Panc1 (cell line): ENCODE data around the gene ORC3. TPM values are rescaled to one million over a fixed set of nuclear protein-coding genes. Genes with fewer than 3 reads are reported as not detected.

Source experiments
- ATAC-seq: fragments of 200-7000 bp; cut with Tn5 transposase; 2 replicates; pipeline ENCODE4 v1.9.1; 2020; ENCODE audit warnings: mild to moderate bottlenecking, moderate library complexity
- BruUV-seq: library from RNA; stranded (reverse); fragments of 400-500 nt; replicated peaks from 2 replicates; lab custom pipeline; 2021; lab: Mats Ljungman, UMichigan
- CTCF ChIA-PET: fragments of 300-600 bp; sonication (Branson Sonifier 250); formaldehyde crosslinking; loops from one replicate; lab custom pipeline; 2022; ENCODE audit warnings: antibody characterized with exemption; lab: Charles Lee
- POLR2A ChIA-PET: fragments of 300-600 bp; sonication (Branson Sonifier 250); formaldehyde crosslinking; loops from one replicate; lab custom pipeline; 2022; ENCODE audit warnings: antibody characterized with exemption; lab: Charles Lee
- DNase-seq: peaks from one replicate; pipeline ENCODE4 v3.0.0-alpha.2; 2010; ENCODE audit warnings: low read depth, low spot score
- H3K27ac ChIP-seq: 2 replicates; pipeline ENCODE4 v1.5.1; 2011; ENCODE audit warnings: mild to moderate bottlenecking, low read length, inconsistent platforms
- H3K27me3 ChIP-seq: fragments of 200-500 bp; sonication (Bioruptor generic); 2 replicates; pipeline ENCODE4 v1.6.0; 2014; ENCODE audit warnings: low read length, inconsistent platforms; ENCODE audit not compliant: control insufficient read depth, insufficient read depth
- H3K36me3 ChIP-seq: fragments of 200-500 bp; sonication (Bioruptor generic); 2 replicates; pipeline ENCODE4 v1.5.1; 2014; ENCODE audit warnings: inconsistent platforms, mild to moderate bottlenecking, low read length, moderate library complexity; ENCODE audit not compliant: control insufficient read depth, insufficient read depth
- H3K4me1 ChIP-seq: 2 replicates; pipeline ENCODE4 v1.5.1; 2011; ENCODE audit warnings: inconsistent platforms, mild to moderate bottlenecking, low read length, moderate library complexity; ENCODE audit not compliant: control insufficient read depth, insufficient read depth
- H3K4me3 ChIP-seq, 2 experiments: 2 replicates each; pipeline ENCODE4 v1.5.1; 2011 to 2012; ENCODE audit warnings: low read depth in 2 of 2, low read length in 2 of 2, mild to moderate bottlenecking in 2 of 2, inconsistent platforms in 1 of 2, moderate library complexity in 1 of 2
- H3K9me3 ChIP-seq: fragments of 200-500 bp; sonication (Bioruptor generic); 2 replicates; pipeline ENCODE4 v1.5.1; 2014; ENCODE audit warnings: low read depth, mild to moderate bottlenecking, inconsistent platforms, low read length, moderate library complexity; ENCODE audit not compliant: control insufficient read depth, insufficient read depth
- POLR2AphosphoS5 ChIP-seq: IDR thresholded peaks from 2 replicates; pipeline ENCODE4 v1.6.1; 2012; ENCODE audit warnings: mild to moderate bottlenecking, low read depth, low read length, moderate library complexity
- SIN3A ChIP-seq: IDR thresholded peaks from 2 replicates; pipeline ENCODE4 v1.6.1; 2012; ENCODE audit warnings: low read depth, mild to moderate bottlenecking, low read length, moderate library complexity, borderline replicate concordance; ENCODE audit not compliant: insufficient read depth
- TCF7L2 ChIP-seq: IDR thresholded peaks from 2 replicates; pipeline ENCODE4 v1.6.1; 2011; ENCODE audit warnings: mild to moderate bottlenecking, low read depth, low read length, inconsistent platforms
- in situ Hi-C: cut with HindIII; loops from 2 replicates; pipeline ENCODE4 v1.10.0; 2016; ENCODE audit warnings: low sequenced_read_pairs, low pct_unique_long_range_greater_than_20kb
- intact Hi-C: fragments of 100-400 bp; cut with micrococcal nuclease; formaldehyde crosslinking; loops from one replicate; pipeline ENCODE4 v1.10.0; 2022; ENCODE audit not compliant: unreplicated experiment
- total RNA-seq: library from RNA; stranded (reverse); gene quantifications from one replicate; pipeline ENCODE4 v1.2.1, GENCODE V29; 2021; ENCODE audit not compliant: unreplicated experiment
- TF ChIP-seq, protein P1 (sequence below): fragments of 450-650 bp; IDR thresholded peaks from 2 replicates; pipeline ENCODE4 v1.5.1; 2017; ENCODE audit warnings: mild to moderate bottlenecking
- TF ChIP-seq, protein P2 (sequence below), 2 experiments: IDR thresholded peaks; 2 replicates each; pipeline ENCODE4 v1.6.1; 2011 to 2012; ENCODE audit warnings: low read depth in 2 of 2, control low read depth in 1 of 2, low read length in 1 of 2, mild to moderate bottlenecking in 1 of 2, moderate library complexity in 1 of 2; ENCODE audit not compliant: insufficient read depth in 1 of 2

ORC3 gene
- total RNA-seq, 1 experiment from 2014 or later = 36.9 TPM

DNA sequence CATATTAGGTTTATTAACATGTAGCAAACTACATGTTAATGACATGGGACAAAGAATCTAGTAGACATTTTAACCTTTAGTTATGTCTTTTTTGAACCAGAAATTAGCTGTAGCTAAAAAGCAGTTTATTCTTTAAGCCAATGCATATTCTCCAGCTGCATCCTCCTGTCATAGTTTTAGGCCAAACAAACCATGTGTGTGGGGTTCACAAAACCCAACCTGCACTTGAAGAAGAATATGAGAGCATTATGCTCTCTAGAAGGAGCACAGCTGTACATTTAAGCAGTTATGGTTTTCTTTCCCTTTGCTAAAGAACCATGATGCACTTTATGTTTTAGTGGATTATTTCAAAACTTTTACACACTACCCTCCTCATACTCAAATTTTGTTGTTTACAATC is 65.9 kb downstream of the ORC3 start:
- TF ChIP-seq POLR2AphosphoS5 (no peak), SIN3A (no peak), TCF7L2 (no peak)
- TF ChIP-seq, protein P1, sequence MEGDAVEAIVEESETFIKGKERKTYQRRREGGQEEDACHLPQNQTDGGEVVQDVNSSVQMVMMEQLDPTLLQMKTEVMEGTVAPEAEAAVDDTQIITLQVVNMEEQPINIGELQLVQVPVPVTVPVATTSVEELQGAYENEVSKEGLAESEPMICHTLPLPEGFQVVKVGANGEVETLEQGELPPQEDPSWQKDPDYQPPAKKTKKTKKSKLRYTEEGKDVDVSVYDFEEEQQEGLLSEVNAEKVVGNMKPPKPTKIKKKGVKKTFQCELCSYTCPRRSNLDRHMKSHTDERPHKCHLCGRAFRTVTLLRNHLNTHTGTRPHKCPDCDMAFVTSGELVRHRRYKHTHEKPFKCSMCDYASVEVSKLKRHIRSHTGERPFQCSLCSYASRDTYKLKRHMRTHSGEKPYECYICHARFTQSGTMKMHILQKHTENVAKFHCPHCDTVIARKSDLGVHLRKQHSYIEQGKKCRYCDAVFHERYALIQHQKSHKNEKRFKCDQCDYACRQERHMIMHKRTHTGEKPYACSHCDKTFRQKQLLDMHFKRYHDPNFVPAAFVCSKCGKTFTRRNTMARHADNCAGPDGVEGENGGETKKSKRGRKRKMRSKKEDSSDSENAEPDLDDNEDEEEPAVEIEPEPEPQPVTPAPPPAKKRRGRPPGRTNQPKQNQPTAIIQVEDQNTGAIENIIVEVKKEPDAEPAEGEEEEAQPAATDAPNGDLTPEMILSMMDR = no peak
- TF ChIP-seq, protein P2, sequence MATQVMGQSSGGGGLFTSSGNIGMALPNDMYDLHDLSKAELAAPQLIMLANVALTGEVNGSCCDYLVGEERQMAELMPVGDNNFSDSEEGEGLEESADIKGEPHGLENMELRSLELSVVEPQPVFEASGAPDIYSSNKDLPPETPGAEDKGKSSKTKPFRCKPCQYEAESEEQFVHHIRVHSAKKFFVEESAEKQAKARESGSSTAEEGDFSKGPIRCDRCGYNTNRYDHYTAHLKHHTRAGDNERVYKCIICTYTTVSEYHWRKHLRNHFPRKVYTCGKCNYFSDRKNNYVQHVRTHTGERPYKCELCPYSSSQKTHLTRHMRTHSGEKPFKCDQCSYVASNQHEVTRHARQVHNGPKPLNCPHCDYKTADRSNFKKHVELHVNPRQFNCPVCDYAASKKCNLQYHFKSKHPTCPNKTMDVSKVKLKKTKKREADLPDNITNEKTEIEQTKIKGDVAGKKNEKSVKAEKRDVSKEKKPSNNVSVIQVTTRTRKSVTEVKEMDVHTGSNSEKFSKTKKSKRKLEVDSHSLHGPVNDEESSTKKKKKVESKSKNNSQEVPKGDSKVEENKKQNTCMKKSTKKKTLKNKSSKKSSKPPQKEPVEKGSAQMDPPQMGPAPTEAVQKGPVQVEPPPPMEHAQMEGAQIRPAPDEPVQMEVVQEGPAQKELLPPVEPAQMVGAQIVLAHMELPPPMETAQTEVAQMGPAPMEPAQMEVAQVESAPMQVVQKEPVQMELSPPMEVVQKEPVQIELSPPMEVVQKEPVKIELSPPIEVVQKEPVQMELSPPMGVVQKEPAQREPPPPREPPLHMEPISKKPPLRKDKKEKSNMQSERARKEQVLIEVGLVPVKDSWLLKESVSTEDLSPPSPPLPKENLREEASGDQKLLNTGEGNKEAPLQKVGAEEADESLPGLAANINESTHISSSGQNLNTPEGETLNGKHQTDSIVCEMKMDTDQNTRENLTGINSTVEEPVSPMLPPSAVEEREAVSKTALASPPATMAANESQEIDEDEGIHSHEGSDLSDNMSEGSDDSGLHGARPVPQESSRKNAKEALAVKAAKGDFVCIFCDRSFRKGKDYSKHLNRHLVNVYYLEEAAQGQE (IDR thresholded peaks at IDR 0.05; ENCODE audit: insufficient read depth in 1 of 2, low read depth in 2 of 2, low read length in 1 of 2) = no peak
- DNase-seq = no peak
- CTCF ChIA-PET = no interaction called here

DNA sequence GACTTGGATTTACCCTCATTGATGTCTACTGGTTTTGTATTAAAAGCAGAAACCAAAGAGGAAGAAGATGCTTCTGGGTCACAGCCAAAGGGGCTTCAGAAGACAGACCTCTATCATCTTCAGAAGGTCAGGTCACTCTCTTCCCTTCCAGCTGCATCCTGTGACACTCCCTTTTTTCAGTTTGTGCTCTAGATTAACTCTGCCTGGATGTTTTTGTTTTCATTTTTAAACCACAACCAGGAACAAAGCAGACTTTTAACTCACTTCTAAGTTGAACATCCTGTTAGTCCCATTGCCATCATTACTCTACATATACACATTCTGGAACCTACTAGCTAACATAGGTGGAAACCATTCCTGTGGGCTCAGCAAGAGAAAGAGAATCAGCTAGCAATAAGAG is 66.9 kb downstream of the ORC3 start:
- no peaks in the 10 kb centered on the region for H3K4me1 ChIP-seq
- CTCF ChIA-PET = interaction anchor here (0.6 kb wide), 1 partner anchor 11 kb away, joined by 12 read pairs; no protein-coding TSS in a partner anchor
- POLR2A ChIA-PET = no interaction called here
- TF ChIP-seq POLR2AphosphoS5 (no peak), TCF7L2 (no peak), SIN3A (no peak)
- TF ChIP-seq, protein P2 (IDR thresholded peaks at IDR 0.05; ENCODE audit: insufficient read depth in 1 of 2, low read depth in 2 of 2, low read length in 1 of 2) = no peak
- TF ChIP-seq, protein P1 = no peak
- H3K27me3 ChIP-seq = no peaks in the 10 kb centered on the region
- DNase-seq (no peak), ATAC-seq (no peak)
- in situ Hi-C loops = no loop called here
- no peak overlapping the region for H3K27ac ChIP-seq
- no peak overlapping the region for H3K4me3 ChIP-seq
- intact Hi-C loops = no loop called here
- H3K36me3 ChIP-seq = peaks cover 12% of the 10 kb centered on the region
- no TSS peak for BruUV-seq
- no peaks in the 10 kb centered on the region for H3K9me3 ChIP-seq

More for the DNA sequence above, 65.9 kb downstream of the ORC3 start:
- Histone ChIP-seq H3K27ac (no peak overlapping the region), H3K9me3 (no peaks in the 10 kb centered on the region), H3K4me1 (no peaks in the 10 kb centered on the region), H3K36me3 (peaks cover 15% of the 10 kb centered on the region), H3K4me3 (no peak overlapping the region), H3K27me3 (no peaks in the 10 kb centered on the region)
- POLR2A ChIA-PET = no interaction called here
- ATAC-seq = no peak
- intact Hi-C loops = no loop called here
- no TSS peak for BruUV-seq
- in situ Hi-C loops = no loop called here
